ENCODE results near the gene CYGB. TPM values are rescaled to one million over a fixed set of nuclear protein-coding genes. Genes with fewer than 3 reads are reported as not detected.

The CYGB gene
- total RNA-seq, 4 donors from 2014 or later: 5.8 to 81.7 (median 11.1) TPM

- TF ChIP-seq, protein P1, sequence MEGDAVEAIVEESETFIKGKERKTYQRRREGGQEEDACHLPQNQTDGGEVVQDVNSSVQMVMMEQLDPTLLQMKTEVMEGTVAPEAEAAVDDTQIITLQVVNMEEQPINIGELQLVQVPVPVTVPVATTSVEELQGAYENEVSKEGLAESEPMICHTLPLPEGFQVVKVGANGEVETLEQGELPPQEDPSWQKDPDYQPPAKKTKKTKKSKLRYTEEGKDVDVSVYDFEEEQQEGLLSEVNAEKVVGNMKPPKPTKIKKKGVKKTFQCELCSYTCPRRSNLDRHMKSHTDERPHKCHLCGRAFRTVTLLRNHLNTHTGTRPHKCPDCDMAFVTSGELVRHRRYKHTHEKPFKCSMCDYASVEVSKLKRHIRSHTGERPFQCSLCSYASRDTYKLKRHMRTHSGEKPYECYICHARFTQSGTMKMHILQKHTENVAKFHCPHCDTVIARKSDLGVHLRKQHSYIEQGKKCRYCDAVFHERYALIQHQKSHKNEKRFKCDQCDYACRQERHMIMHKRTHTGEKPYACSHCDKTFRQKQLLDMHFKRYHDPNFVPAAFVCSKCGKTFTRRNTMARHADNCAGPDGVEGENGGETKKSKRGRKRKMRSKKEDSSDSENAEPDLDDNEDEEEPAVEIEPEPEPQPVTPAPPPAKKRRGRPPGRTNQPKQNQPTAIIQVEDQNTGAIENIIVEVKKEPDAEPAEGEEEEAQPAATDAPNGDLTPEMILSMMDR (IDR thresholded peaks at IDR 0.05): no peak
- TF ChIP-seq POLR2A (IDR thresholded peaks at IDR 0.05): no peak
- Histone ChIP-seq H3K27me3 (no peaks in the 10 kb centered on the region), H3K27ac (no peak overlapping the region), H3K9me3 (no peaks in the 10 kb centered on the region), H3K36me3 (peaks cover 0 to 8% (median 0%) of the 10 kb centered on the region in 3 donors), H3K4me3 (no peak overlapping the region), H3K4me1 (peaks cover 0 to 5% (median 0%) of the 10 kb centered on the region in 4 donors)
- no peak for DNase-seq
Measured at GRCh38 chr17:76570457-76570856, 32.9 kb upstream of the CYGB start.

GRCh38 chr17:76569607-76570279 lies 32.2 kb upstream of the CYGB start:
- Histone ChIP-seq H3K4me3 (no peak overlapping the region), H3K4me1 (peaks cover 0 to 5% (median 0%) of the 10 kb centered on the region in 4 donors), H3K36me3 (peaks cover 0 to 15% (median 0%) of the 10 kb centered on the region in 3 donors), H3K27ac (no peak overlapping the region), H3K27me3 (no peaks in the 10 kb centered on the region), H3K9me3 (no peaks in the 10 kb centered on the region)
- TF ChIP-seq POLR2A (IDR thresholded peaks at IDR 0.05): no peak
- TF ChIP-seq, protein P1 (IDR thresholded peaks at IDR 0.05): no peak
- DNase-seq: no peak

- Histone ChIP-seq H3K36me3 (peaks cover 0 to 17% (median 0%) of the 10 kb centered on the region in 3 donors), H3K4me1 (peaks cover 0 to 5% (median 0%) of the 10 kb centered on the region in 4 donors), H3K4me3 (no peak overlapping the region), H3K27ac (no peak overlapping the region), H3K27me3 (no peaks in the 10 kb centered on the region), H3K9me3 (no peaks in the 10 kb centered on the region)
- TF ChIP-seq, protein P1 (IDR thresholded peaks at IDR 0.05): no peak
- TF ChIP-seq POLR2A (IDR thresholded peaks at IDR 0.05): no peak
- no peak for DNase-seq
Measured at GRCh38 chr17:76568811-76569221, 31.3 kb upstream of the CYGB start.

GRCh38 chr17:76567634-76568432 lies 30.3 kb upstream of the CYGB start:
- H3K36me3 ChIP-seq: peaks cover 0 to 17% (median 0%) of the 10 kb centered on the region in 3 donors
- no peak overlapping the region for H3K27ac ChIP-seq
- H3K4me3 ChIP-seq: no peak overlapping the region
- no peak for TF ChIP-seq POLR2A (IDR thresholded peaks at IDR 0.05)
- TF ChIP-seq, protein P1 (IDR thresholded peaks at IDR 0.05): no peak
- H3K27me3 ChIP-seq: no peaks in the 10 kb centered on the region
- peaks cover 0 to 5% (median under 1%) of the 10 kb centered on the region in 4 donors for H3K4me1 ChIP-seq
- DNase-seq: peak in 1 of 3 donors; percentile 40
- no peaks in the 10 kb centered on the region for H3K9me3 ChIP-seq

DNA sequence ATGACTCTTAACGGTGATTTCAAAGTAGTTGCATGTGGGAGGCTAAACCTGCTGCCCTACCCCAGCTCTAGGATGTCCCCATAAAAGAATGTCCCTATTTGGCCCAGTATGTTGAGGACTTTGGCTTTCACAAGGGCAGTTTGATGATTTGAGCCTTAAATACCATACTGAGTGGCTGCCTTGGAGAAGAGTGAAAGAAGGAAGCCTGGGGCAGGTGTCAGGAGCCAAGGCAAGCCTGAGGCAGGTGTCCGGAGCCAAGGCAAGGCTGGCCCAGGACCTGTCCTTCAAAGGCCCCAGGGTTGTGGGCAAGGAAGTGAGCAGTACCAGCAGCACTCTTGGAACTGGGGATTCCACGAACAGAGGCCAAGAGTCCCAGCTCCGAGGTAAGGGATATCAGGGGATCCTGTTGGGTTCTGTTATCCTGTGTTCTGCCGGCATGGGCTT lies 29.5 kb upstream of the CYGB start:
- Histone ChIP-seq H3K27me3 (no peaks in the 10 kb centered on the region), H3K4me3 (no peak overlapping the region)
- TF ChIP-seq POLR2A (IDR thresholded peaks at IDR 0.05): no peak
- TF ChIP-seq, protein P1 (IDR thresholded peaks at IDR 0.05): no peak

More for the DNA sequence above, 29.5 kb upstream of the CYGB start:
- H3K4me1 ChIP-seq: peaks cover 0 to 6% (median 2%) of the 10 kb centered on the region in 4 donors
- peaks cover 0 to 19% (median 0%) of the 10 kb centered on the region in 3 donors for H3K36me3 ChIP-seq
- H3K9me3 ChIP-seq: no peaks in the 10 kb centered on the region
- no peak overlapping the region for H3K27ac ChIP-seq
- no peak for DNase-seq
